Hematopoietic multipotent progenitor cell treated with erythropoietin and hydrocortisone succinate and interleukin-3 and kit ligand, for 15 days (in vitro differentiated cells): ENCODE data around the gene UPK1A.

Experiments used
- DNase-seq: peaks from one replicate; pipeline ENCODE4 v3.0.0-alpha.2; 2015; ENCODE audit warnings: low spot score

UPK1A gene

GRCh38 chr19:35693422-35693821, 27.1 kb downstream of the UPK1A start:
- no peak for DNase-seq

GRCh38 chr19:35693835-35694599, 27.7 kb downstream of the UPK1A start:
- peak; percentile 92 for DNase-seq

GRCh38 chr19:35695895-35696422, 29.6 kb downstream of the UPK1A start:
- no peak for DNase-seq

- no peak for DNase-seq
Observed at GRCh38 chr19:35696835-35697234, 30.5 kb downstream of the UPK1A start.

DNA sequence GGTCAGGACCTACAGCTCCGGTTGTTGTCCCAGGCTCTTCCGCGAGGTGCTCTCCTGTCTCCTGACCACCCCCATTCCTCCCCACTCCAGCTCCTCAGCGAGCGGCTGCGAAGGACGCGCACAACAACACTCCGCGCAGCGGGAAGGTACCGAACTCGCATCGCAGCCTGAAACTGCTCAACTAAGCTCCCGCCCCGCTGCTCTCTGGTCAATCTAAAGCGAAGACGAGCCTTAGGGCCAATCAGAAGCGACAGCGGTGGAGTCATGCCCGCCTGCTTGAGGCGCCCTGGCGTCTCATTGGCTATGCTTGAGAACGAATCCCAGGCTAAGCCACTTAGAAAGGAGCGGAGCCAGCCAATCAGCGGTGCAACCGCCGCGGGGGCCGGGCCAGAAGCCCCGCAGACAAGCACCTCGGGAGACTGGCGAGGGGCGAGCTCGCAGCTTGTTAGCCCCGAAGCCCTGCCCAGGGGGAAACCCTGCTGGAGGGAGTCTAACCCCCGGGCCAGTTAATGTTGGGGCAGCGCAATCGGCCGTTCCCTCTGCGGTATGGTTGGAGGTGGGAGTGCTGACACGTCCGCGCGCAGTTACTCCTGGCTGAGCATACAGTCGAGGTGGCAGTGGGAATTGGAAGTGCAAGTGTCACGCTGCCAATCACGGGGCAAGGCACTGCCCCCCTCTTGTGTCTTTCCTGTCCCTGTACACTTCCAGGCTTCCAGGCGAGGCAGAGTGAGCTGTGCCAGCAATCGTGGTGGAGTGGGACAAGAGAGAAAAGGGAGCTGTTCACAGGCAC, 36.1 kb downstream of the UPK1A start:
- peak; percentile 93 for DNase-seq

DNA sequence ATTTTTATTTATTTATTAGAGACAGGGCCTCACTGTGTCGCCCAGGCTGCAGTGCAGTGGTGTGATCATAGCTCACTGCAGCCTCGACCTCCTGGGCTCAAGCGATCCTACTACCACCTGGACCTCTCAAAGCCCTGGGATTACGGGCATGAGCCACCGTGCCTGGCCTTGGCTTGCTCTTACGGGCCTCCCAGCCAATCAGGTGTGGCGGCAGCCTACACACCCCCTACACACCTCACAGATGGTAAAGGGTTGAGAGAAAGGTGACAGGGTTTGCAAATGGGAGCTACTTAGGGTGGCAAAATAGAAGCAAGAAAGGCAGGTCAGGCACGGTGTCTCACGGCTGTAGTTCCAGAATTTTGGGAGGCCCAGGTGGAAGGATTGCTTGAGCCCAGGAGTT, 37.0 kb downstream of the UPK1A start:
- no peak for DNase-seq

DNA sequence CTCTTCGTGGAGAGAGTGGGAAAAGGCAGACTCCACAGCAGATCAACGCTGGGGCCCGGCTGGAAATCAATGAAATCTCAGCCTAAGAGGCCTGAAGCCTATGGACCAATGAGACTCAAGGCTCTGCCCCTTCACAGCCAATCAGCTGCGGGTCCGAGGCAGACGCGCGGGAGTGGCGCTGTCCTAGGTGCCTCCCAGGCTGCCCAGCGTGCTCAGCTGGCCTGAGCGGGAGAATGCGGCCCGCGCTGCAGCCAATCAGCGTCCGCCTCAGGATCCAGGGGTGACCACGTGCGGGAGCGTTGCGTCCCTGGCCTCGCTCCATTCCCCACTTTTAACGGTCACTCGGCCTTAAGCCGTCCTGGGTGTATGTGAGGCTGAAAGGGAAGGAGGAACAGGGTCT, 37.9 kb downstream of the UPK1A start, which contains the start of gene ZBTB32:
ZBTB32 (plus strand) TSS at position 341 of the 400 bp plus-strand sequence. CDS start 10,069 bp downstream, outside the sequence.
- DNase-seq, result no peak

- no peak for DNase-seq
Observed at GRCh38 chr19:35708391-35708790, 42.1 kb downstream of the UPK1A start.

- no peak for DNase-seq
Observed at GRCh38 chr19:35710784-35711723, 44.7 kb downstream of the UPK1A start.

GRCh38 chr19:35712567-35713505, 46.5 kb downstream of the UPK1A start:
- DNase-seq, result peak; percentile 25

DNA sequence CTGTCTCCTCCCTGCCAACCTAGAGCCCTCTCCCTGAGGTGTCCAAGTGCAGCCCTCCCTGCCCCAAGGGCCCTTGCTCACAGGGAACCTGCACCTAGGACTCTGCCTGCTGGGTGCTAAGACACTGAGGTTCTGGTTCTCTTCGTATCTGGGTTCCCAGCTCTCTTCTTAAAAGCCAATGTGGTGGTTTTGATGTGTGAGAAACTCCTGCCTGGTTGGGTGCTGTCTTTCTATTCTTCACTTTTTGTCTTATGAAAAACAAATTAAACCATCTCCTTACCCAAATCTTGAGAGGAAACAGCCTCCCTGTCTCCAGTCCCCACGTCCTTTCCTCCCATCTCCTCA, 47.2 kb downstream of the UPK1A start:
- no peak for DNase-seq

DNA sequence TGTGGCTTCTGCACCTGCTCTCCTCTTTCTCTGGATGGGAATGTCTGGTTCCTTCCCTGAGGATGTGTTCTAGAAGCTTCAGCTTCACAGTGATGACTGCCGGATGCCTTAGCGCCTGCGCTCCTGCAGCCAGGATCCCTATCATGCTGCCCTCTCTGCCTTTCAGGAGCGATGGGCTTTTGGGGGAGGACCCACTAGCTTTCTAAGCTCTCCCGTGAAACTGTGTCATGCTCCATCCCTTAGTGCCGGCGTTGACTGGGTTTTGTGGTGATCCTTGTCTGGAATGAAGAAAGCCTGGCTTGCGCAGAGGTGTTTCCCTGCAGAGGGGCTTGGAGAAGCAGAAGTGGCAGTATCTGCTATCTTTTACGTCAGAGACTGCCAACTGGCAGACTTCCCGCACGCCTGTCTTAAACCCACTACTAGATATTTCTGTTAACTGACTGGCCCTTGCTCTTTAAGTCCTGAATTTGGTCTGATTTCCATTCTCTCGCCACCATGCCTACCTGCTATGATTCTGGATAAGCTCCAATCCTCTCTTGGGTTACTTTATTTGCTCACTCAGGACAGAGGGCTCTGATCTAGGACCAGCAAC, 47.7 kb downstream of the UPK1A start:
- no peak for DNase-seq

DNA sequence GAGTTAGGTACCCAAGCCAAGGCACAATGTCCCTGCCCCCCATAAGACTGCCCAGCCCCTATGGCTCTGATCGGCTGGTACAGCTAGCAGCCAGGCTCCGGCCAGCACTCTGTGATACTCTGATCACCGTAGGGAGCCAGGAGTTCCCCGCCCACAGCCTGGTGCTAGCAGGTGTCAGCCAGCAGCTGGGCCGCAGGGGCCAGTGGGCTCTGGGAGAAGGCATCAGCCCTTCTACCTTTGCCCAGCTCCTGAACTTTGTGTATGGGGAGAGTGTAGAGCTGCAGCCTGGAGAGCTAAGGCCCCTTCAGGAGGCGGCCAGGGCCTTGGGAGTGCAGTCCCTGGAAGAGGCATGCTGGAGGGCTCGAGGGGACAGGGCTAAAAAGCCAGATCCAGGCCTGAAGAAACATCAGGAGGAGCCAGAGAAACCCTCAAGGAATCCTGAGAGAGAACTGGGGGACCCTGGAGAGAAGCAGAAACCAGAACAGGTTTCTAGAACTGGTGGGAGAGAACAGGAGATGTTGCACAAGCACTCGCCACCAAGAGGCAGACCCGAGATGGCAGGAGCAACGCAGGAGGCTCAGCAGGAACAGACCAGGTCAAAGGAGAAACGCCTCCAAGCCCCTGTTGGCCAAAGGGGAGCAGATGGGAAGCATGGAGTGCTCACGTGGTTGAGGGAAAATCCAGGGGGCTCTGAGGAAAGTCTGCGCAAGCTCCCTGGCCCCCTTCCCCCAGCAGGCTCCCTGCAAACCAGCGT, 48.5 kb downstream of the UPK1A start:
- no peak for DNase-seq

GRCh38 chr19:35715355-35715809, 49.1 kb downstream of the UPK1A start:
- no peak for DNase-seq

GRCh38 chr19:35715981-35716800, 49.9 kb downstream of the UPK1A start:
- DNase-seq, result no peak

DNA sequence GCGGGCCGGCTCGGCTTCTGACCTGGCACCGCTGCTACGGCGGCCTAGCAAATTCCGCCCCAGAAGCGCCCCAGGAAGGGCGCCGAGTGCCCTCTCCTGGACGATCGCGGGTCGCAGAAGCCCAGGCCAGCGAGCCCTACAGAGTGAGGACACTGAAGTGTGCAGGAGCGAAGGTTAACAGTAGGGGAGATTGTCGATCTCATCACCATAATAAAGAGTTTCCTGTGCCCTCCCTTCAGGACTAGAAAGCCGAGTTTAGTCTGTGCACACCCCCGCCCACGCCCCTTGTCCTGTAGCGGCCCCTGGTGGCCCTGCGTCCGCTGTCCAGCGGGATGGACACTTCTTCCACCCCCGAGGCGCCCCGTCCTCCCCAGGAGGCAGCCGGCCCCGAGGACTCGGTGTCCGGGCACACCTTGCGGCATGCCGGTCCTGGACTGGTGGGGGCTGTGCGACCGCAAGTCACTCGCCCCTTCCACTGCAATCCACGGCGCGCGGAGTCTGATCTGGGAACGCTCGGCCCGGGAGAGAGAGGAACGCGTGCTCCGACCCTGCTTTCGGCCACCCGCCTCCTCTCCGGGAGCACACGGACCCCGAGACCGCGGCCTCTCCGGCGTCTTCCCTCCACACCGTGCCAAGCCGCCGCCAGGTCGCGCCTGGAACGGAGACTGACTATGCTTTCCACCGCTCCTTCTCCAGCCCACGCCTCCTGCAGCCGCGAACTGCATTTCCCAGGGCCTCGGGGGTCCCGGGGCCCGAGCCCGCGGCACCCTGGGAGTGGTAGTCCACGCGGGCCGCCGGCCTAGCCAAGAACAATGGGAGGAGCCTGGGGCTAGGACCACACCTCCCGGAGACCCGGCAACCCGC, 50.7 kb downstream of the UPK1A start:
- DNase-seq, result peak; percentile 87

DNA sequence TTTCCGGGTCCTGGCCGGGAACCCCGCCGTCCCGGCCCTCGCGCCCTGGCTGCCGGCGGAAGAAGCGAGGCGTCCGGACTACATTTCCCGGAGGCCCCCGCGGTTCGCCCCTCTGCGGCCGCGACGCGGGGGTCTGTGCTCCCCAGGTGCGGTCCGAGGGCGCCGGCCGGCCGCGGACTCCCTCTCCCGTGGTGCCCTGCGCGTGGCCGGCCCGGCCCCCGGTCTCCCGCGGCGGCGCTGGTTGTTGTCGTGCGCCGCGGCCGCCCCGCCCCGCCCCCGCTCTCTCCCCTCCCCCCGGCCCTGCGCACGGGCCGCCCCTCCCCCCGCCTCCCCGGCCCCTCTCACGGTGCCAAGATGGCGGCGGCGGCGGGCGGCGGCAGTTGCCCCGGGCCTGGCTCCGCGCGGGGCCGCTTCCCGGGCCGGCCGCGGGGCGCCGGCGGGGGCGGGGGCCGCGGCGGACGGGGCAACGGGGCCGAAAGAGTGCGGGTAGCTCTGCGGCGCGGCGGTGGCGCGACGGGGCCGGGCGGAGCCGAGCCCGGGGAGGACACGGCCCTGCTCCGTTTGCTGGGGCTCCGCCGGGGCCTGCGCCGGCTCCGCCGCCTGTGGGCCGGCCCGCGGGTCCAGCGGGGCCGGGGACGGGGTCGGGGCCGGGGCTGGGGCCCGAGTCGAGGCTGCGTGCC, 51.5 kb downstream of the UPK1A start, which contains the start of gene KMT2B:
KMT2B (plus strand) TSS at position 339 of the 680 bp plus-strand sequence; CDS start at position 355, 16 bp downstream.
- DNase-seq, result no peak
